GM12878 (cell line): ENCODE measurements around the gene CACNA2D1. TPM values are rescaled to one million over a fixed set of nuclear protein-coding genes. Genes with fewer than 3 reads are reported as not detected.

Experiments used
- BACH1 ChIP-seq: fragments of 450-650 bp; IDR thresholded peaks from 2 replicates; pipeline ENCODE4 v1.6.1; 2017; ENCODE audit warnings: mild to moderate bottlenecking, borderline replicate concordance
- BRCA1 ChIP-seq: IDR thresholded peaks from 2 replicates; pipeline ENCODE4 v1.6.1; 2011; ENCODE audit warnings: low read depth, low read length, improper control_type of control experiment
- DPF2 ChIP-seq: fragments of 450-650 bp; IDR thresholded peaks from 2 replicates; pipeline ENCODE4 v1.6.1; 2017; ENCODE audit warnings: mild to moderate bottlenecking
- EED ChIP-seq: sonication (generic); IDR thresholded peaks from 2 replicates; pipeline ENCODE4 v1.6.1; 2016; ENCODE audit warnings: antibody characterized with exemption, low read depth
- FOXM1 ChIP-seq: IDR thresholded peaks from 2 replicates; pipeline ENCODE4 v1.6.1; 2012; ENCODE audit warnings: low read depth, mild to moderate bottlenecking, inconsistent platforms, low read length, moderate library complexity
- GATAD2B ChIP-seq: fragments of 450-650 bp; conservative IDR thresholded peaks from 2 replicates; pipeline ENCODE4 v1.6.1; 2017; ENCODE audit warnings: low read depth, mild to moderate bottlenecking, moderate library complexity
- HCFC1 ChIP-seq: fragments of 150-350 bp; IDR thresholded peaks from 2 replicates; pipeline ENCODE4 v1.6.1; 2014; ENCODE audit warnings: low read length
- MTA2 ChIP-seq: fragments of 450-650 bp; IDR thresholded peaks from 2 replicates; pipeline ENCODE4 v1.6.1; 2016; ENCODE audit warnings: low read depth, mild to moderate bottlenecking, moderate library complexity
- NBN ChIP-seq: fragments of 450-650 bp; IDR thresholded peaks from 2 replicates; pipeline ENCODE4 v1.6.1; 2016
- NR2C1 ChIP-seq: fragments of 450-650 bp; IDR thresholded peaks from 2 replicates; pipeline ENCODE4 v1.6.1; 2017; ENCODE audit warnings: antibody characterized with exemption, mild to moderate bottlenecking, moderate library complexity
- NRF1 ChIP-seq: conservative IDR thresholded peaks from 2 replicates; pipeline ENCODE4 v1.6.1; 2011; ENCODE audit warnings: mild to moderate bottlenecking, low read depth, low read length, improper control_type of control experiment
- PAX5 ChIP-seq: IDR thresholded peaks from 2 replicates; pipeline ENCODE4 v1.6.1; 2011; ENCODE audit warnings: low read depth, low read length, borderline replicate concordance
- RELA ChIP-seq: fragments of 450-650 bp; IDR thresholded peaks from 2 replicates; pipeline ENCODE4 v1.8.0; 2014; ENCODE audit warnings: borderline replicate concordance; ENCODE audit not compliant: partially characterized antibody
- SREBF2 ChIP-seq: IDR thresholded peaks from 2 replicates; pipeline ENCODE4 v1.6.1; 2012; ENCODE audit warnings: mild to moderate bottlenecking, low read length
- TBL1XR1 ChIP-seq: IDR thresholded peaks from 2 replicates; pipeline ENCODE4 v1.6.1; 2012; ENCODE audit warnings: low read depth, low read length, improper control_type of control experiment
- ZBED1 ChIP-seq: IDR thresholded peaks from 2 replicates; pipeline ENCODE4 v1.6.1; 2016; ENCODE audit warnings: borderline replicate concordance
- polyA plus RNA-seq, 11 experiments: library from polyadenylated mRNA; depleted of rRNA in 4 of 11; unstranded in 6 of 11; stranded (reverse) in 5 of 11; fragments of >200 nt; fragmentation: Nextera tagmentation in 4 of 11; fragmentation: Illumina TruSeq in 1 of 11; extraction: Ambion mirVana in 4 of 11; extraction: Trizol in 1 of 11; gene quantifications; 1 replicate in 1 of 11; 2 replicates in 10 of 11; pipeline versions ENCODE4 v1.2.1 to v1.2.3, GENCODE V29; 2011 to 2016; ENCODE audit warnings: inconsistent platforms in 2 of 11, missing spikeins in 2 of 11, low read depth in 1 of 11
- total RNA-seq, 4 experiments: library from RNA; depleted of rRNA in 3 of 4; stranded (reverse); fragments of >200 nt in 3 of 4; fragmentation: Illumina TruSeq in 1 of 4; extraction: Trizol in 1 of 4; gene quantifications; 2 replicates each; pipeline versions ENCODE4 v1.2.1 to v1.2.3, GENCODE V29; 2013 to 2021
- TF ChIP-seq, protein P1 (sequence below): fragments of 150-350 bp; IDR thresholded peaks from 2 replicates; pipeline ENCODE4 v1.6.1; 2016; ENCODE audit warnings: low read depth, low read length
- TF ChIP-seq, protein P2 (sequence below): fragments of 450-650 bp; formaldehyde crosslinking; IDR thresholded peaks from 2 replicates; pipeline ENCODE4 v1.4.0; 2022; ENCODE audit warnings: mild to moderate bottlenecking, moderate library complexity
- TF ChIP-seq, protein P3 (sequence below): IDR thresholded peaks from 2 replicates; pipeline ENCODE4 v1.6.1; 2012; ENCODE audit warnings: improper control_type of control experiment, low read depth, low read length; ENCODE audit not compliant: insufficient replicate concordance

Gene CACNA2D1
- total and polyA plus RNA-seq, 10 of the 15 experiments (the other 5 are each of a cell fraction or from before 2014, with no cell fraction given): 0.14 to 14.8 (median 0.97) TPM

DNA sequence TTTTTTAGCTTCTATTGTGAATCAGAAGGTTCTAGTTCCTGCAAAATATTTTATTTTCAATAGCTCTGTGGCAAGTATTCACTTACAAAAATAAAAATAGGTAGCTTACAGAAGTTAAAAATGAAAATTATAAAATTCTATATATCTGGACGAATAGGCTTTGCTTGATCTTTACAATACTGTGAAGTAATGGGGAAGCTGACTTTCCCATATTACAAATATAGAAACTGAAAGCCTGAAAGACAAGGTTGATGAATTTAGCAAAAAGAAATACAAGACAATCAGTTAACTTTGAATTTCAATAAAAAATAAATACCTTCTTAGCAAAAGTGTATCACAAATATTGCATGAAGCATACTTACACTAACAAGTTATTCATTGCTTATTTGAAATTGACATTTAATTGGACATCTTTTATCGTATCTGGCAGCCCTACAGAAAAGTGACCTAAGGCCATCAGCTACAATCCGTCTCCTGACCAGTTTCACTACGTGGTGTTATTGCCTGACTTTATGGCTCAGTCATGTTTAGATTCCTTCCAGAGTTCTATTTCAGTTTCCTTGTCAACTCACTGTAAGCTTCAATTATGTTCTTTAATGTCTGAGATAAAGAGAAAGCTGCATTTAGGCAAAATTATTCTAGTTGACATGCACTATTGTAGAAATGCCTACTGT lies 363.2 kb downstream of the CACNA2D1 start (continued):
- TF ChIP-seq, protein P1, sequence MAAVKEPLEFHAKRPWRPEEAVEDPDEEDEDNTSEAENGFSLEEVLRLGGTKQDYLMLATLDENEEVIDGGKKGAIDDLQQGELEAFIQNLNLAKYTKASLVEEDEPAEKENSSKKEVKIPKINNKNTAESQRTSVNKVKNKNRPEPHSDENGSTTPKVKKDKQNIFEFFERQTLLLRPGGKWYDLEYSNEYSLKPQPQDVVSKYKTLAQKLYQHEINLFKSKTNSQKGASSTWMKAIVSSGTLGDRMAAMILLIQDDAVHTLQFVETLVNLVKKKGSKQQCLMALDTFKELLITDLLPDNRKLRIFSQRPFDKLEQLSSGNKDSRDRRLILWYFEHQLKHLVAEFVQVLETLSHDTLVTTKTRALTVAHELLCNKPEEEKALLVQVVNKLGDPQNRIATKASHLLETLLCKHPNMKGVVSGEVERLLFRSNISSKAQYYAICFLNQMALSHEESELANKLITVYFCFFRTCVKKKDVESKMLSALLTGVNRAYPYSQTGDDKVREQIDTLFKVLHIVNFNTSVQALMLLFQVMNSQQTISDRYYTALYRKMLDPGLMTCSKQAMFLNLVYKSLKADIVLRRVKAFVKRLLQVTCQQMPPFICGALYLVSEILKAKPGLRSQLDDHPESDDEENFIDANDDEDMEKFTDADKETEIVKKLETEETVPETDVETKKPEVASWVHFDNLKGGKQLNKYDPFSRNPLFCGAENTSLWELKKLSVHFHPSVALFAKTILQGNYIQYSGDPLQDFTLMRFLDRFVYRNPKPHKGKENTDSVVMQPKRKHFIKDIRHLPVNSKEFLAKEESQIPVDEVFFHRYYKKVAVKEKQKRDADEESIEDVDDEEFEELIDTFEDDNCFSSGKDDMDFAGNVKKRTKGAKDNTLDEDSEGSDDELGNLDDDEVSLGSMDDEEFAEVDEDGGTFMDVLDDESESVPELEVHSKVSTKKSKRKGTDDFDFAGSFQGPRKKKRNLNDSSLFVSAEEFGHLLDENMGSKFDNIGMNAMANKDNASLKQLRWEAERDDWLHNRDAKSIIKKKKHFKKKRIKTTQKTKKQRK: no peak
- TF ChIP-seq FOXM1 (no peak), BACH1 (no peak), TBL1XR1 (no peak), GATAD2B (no peak), NRF1 (no peak), MTA2 (peak; percentile 58; the same call in 1 of the 2 replicates), PAX5 (no peak), NBN (no peak), DPF2 (peak; percentile 59; the same call in 1 of the 2 replicates), EED (no peak), ZBED1 (no peak), BRCA1 (no peak), SREBF2 (no peak), NR2C1 (no peak), RELA (no peak), HCFC1 (no peak)
- TF ChIP-seq, protein P2, sequence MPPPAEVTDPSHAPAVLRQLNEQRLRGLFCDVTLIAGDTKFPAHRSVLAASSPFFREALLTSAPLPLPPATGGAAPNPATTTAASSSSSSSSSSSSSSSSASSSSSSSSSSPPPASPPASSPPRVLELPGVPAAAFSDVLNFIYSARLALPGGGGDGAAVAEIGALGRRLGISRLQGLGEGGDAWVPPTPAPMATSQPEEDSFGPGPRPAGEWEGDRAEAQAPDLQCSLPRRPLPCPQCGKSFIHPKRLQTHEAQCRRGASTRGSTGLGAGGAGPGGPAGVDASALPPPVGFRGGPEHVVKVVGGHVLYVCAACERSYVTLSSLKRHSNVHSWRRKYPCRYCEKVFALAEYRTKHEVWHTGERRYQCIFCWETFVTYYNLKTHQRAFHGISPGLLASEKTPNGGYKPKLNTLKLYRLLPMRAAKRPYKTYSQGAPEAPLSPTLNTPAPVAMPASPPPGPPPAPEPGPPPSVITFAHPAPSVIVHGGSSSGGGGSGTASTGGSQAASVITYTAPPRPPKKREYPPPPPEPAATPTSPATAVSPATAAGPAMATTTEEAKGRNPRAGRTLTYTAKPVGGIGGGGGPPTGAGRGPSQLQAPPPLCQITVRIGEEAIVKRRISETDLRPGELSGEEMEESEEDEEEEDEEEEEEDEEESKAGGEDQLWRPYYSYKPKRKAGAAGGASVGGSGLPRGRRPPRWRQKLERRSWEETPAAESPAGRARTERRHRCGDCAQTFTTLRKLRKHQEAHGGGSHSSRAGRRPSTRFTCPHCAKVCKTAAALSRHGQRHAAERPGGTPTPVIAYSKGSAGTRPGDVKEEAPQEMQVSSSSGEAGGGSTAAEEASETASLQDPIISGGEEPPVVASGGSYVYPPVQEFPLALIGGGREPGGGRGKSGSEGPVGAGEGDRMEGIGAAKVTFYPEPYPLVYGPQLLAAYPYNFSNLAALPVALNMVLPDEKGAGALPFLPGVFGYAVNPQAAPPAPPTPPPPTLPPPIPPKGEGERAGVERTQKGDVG (CRISPR knock-in tag): no peak
- TF ChIP-seq, protein P3, sequence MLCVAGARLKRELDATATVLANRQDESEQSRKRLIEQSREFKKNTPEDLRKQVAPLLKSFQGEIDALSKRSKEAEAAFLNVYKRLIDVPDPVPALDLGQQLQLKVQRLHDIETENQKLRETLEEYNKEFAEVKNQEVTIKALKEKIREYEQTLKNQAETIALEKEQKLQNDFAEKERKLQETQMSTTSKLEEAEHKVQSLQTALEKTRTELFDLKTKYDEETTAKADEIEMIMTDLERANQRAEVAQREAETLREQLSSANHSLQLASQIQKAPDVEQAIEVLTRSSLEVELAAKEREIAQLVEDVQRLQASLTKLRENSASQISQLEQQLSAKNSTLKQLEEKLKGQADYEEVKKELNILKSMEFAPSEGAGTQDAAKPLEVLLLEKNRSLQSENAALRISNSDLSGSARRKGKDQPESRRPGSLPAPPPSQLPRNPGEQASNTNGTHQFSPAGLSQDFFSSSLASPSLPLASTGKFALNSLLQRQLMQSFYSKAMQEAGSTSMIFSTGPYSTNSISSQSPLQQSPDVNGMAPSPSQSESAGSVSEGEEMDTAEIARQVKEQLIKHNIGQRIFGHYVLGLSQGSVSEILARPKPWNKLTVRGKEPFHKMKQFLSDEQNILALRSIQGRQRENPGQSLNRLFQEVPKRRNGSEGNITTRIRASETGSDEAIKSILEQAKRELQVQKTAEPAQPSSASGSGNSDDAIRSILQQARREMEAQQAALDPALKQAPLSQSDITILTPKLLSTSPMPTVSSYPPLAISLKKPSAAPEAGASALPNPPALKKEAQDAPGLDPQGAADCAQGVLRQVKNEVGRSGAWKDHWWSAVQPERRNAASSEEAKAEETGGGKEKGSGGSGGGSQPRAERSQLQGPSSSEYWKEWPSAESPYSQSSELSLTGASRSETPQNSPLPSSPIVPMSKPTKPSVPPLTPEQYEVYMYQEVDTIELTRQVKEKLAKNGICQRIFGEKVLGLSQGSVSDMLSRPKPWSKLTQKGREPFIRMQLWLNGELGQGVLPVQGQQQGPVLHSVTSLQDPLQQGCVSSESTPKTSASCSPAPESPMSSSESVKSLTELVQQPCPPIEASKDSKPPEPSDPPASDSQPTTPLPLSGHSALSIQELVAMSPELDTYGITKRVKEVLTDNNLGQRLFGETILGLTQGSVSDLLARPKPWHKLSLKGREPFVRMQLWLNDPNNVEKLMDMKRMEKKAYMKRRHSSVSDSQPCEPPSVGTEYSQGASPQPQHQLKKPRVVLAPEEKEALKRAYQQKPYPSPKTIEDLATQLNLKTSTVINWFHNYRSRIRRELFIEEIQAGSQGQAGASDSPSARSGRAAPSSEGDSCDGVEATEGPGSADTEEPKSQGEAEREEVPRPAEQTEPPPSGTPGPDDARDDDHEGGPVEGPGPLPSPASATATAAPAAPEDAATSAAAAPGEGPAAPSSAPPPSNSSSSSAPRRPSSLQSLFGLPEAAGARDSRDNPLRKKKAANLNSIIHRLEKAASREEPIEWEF: no peak
